CD4-positive, alpha-beta T cell treated with Interleukin-10 for 1 hour (primary cell): ENCODE data around the gene EEFSEC.

Experiments
- DNase-seq: peaks from one replicate; pipeline ENCODE4 v3.0.0-alpha.2; 2020

Gene EEFSEC

GRCh38 chr3:128376516-128376915 lies 223.2 kb downstream of the EEFSEC start:
- no peak for DNase-seq

DNA sequence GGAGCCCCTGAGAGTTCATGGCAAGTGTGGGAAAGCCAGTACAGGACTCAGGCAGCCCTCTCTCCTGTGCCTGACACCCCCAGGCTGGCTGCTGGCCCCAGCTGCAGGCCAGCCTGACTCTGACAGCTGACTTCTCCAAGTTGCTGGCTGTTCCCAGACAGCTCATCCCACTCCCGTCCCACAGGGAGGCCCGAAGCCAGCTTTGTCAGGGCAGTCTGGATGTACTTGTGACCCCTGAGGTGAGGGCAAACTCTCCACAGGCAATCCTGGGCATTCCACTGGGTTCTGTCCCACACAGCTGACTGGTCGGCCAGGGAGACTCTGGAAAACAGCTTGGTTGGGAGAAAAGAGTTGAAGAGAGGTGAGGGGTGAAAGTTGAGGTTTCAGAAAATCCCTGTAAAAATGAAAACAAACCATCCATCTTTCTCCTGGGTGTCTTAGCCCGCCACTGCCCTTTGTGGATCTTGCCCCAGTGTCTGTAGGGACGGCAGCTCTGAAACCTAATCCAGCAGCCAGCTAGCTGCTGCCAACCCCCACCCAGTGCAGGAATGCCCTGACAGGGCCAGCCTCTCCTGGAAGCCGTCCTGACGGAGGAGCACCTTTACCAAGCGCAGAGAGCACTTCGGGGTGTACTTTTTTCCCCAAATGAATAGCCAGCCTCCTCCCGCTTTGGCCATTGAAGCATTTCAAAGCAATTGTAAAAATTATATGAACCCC lies 225.5 kb downstream of the EEFSEC start:
- DNase-seq, result no peak

DNA sequence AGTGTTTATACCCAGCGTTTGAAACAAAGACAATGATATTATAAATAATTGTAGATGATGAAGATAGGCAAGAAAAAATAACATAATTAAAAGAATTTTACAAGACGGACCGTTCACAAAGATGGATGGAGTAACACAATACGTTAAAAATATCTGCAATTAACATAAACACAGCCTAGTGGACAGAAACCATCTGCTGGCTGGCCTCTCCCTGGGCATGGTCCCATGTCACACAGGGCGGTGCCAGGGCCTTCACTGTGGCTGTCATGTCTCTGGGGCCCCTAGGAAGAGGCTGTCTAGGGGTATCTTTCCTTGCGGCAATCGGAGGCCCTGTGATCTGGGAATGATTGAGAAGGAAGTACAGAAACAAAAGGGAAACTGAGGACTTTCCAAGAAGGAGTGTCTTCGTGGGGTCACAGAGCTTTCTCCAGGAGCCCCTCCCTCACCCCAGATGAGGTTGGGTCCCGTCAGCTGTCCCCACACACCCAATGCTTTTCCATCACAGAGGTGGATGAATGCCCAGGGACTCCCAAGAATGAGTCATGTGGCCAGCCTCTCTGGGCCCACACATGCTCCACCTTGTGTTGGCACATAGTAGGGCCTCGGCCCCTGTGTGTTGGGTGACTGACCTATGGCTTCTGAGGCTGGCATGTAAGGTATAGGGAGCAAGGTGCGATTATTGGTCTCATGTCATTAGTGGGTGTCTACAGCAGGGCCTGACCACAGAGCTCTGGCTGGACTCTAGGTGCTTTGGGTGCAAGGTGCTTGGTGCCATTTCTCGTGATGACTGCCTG lies 226.3 kb downstream of the EEFSEC start:
- DNase-seq, result no peak

GRCh38 chr3:128380295-128380694 lies 227.0 kb downstream of the EEFSEC start:
- DNase-seq, result no peak

DNA sequence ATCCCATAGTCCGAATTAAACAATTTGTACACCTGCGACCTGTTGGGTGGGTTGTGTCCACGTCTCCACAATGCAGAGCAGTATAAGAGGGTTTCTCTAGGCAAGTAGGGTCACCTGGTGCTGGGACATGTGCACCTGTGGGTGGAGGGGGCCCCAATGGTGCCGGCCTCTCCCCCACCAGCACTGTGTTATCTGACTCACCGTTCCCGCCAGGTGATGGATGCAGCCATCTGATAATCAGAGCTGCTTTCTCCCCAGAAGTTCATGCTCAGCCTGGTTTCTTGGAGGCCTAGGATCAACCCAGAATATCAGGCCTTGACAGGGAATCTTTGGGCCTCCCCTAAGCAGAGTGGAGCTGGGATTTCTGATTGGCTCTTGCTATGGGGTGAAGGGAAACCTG lies 227.4 kb downstream of the EEFSEC start:
- no peak for DNase-seq

DNA sequence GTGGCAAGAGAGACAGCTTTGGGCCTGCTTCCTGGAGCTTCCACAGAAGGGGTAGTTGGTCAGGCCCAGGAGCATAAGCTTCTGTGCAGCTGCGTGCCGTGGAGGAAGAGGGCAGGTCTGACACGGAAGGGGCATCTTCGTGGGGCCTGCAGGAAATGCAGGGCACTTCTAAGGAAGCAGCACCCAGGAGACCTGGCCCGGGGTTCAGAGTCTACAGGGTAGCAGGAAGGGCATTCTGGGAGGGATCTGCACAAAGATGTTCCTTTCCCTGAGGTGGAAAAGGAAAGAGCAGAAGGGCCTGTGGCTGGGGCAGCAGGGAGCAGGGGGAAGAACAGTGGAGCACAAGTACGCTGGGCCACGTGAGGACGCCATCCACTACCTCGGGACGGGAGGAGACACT lies 228.3 kb downstream of the EEFSEC start:
- DNase-seq, result no peak

DNA sequence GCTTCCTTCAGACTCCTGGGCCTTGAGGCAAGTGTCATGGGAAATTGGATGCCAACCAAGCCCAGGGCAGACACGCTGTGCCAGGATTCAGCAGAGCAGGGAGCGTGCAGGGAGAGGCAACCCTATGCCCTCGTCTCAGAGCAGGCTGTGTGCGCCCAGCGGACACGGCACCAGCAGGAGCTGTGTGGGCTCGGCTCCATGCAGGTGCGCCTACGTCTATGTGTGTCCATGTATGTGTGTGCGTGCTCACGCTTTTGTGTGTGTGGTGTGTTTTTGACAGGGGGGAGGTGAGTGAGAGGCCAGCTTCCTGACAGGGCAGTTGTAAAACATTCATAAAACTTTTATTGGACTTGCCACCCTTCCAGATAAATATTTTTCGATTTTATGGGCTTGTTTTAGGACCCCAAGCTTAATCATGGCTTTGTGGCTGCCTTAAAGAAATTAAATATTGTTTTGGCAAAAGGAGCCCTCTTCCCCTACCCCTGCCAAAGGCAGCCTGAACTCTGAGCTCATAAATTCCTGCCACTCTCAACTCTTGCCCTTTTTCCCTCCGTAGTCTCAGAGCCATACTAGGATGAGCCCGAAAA lies 229.0 kb downstream of the EEFSEC start:
- no peak for DNase-seq

DNA sequence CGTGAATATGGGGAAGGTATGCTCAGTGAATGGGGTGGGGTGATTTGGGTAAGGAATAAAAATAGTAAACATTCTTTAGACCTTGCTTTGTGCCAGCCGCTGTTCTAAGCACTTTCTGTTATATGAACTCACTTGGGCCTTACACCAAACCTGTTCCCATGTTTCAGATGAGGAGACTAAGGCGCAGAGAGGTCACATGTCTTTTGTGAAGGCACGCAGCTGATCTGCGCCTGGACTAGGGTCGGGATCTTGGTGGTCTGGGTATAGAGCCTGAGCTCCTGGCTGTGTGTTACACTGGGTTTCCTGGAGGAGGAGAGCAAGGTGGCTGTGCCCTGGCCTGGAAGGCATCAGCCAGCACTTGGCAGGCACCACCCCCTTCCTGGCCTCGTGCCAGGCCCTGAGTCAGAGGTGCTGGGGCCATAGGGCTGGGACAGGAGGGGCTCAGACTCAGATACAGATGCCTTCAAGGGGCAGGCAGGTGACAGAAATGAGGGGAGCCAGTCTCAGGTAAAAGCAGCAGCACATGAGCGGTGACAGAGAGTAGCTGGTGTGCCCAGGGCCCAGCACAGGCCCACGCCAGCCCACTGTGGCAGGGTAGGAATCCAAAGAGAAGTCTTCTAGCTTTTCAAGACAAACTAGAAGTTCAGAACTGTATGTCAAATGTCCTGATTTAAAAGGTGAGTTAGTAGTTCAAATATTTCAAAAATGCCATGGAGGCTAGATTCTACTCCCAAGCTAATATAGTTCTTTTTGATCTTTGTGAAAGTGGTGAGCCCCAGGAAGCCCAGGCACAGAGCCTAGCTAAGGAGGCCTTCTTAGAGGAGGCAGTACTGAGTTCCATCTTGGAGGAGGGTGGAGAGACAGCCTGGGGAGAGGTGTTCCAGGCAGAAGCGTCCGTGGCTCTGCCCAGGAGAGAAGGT lies 230.3 kb downstream of the EEFSEC start:
- no peak for DNase-seq

DNA sequence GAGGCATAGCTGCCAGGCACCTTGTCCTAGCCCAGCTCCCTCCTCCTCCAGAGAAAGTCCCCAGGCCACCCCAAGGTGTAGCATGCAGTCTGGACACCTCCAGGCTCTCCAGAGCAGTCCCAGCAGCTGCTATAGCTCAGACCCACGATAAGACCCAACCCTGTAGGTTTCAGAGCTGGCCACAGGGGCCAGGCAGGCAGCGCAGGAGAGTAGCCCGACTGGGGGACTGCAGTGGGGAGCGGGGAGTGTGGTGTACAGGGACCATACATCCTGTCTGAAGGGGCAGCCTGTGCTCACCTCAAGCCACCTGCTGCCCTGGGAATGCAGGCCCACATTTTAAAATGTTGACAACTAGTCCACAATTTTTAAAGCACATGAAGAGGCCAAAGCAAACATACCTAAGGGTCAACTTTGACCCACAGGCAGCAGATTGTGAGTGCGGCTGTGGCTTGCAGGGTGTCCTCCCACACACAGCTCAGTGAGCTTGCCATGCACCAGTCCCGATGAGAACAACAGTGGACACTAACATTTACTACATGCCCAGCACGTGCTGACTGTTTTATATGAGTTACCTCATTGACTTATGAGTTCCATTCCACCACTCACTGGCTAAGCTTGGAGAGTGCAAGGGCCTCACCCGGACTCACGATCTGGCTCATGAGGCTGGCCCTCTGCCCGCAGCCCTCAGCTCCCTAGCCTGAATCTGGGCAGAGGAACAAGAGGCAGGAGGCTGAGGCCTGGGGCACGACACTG lies 232.0 kb downstream of the EEFSEC start:
- no peak for DNase-seq

GRCh38 chr3:128388932-128389331 lies 235.7 kb downstream of the EEFSEC start:
- DNase-seq, result no peak

- no peak for DNase-seq
Measured at GRCh38 chr3:128390867-128391266, 237.6 kb downstream of the EEFSEC start.

GRCh38 chr3:128392021-128392420 lies 238.7 kb downstream of the EEFSEC start:
- no peak for DNase-seq

- DNase-seq, result no peak
Measured at GRCh38 chr3:128392818-128393544, 239.7 kb downstream of the EEFSEC start.

GRCh38 chr3:128394033-128394432 lies 240.8 kb downstream of the EEFSEC start:
- DNase-seq, result no peak

- no peak for DNase-seq
Measured at GRCh38 chr3:128395046-128395445, 241.8 kb downstream of the EEFSEC start.

GRCh38 chr3:128395500-128396162 lies 242.3 kb downstream of the EEFSEC start:
- DNase-seq, result no peak

- DNase-seq, result no peak
Measured at GRCh38 chr3:128397484-128397883, 244.2 kb downstream of the EEFSEC start.

- DNase-seq, result no peak
Measured at GRCh38 chr3:128398586-128398985, 245.3 kb downstream of the EEFSEC start.

DNA sequence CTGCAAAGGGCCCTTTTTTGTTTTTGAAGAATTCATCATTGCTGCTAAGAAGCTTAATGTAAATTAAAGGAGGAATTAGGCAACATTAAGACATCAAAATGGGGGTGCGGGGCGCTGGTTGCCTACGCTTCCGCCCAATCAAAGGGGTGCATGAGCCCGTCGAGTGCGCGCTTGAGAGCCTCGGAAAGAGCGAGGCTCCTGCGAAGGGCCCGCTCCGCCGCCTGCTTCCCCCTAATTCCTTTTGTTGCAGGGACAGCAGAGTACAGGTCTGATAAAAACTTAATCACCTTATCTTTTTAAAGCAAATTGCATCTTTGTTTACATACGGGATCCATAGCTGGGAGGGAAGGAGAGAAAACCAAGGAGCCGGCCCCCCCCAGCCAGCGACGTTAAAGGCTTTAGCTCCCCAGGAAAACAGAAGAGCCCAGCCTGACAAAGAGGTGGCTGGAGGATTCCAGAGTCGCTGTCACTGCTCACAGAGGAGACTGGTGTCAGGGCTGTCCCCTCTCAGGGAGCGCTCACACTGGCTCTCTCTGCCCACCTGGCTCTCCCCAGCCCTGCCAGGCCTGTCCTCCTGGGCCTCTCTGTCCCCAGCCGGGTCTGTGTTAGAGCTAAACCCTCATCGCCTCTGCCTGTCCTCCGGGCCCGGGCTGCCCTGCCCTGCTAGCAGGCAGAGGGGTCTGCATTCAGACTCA lies 246.1 kb downstream of the EEFSEC start:
- no peak for DNase-seq

DNA sequence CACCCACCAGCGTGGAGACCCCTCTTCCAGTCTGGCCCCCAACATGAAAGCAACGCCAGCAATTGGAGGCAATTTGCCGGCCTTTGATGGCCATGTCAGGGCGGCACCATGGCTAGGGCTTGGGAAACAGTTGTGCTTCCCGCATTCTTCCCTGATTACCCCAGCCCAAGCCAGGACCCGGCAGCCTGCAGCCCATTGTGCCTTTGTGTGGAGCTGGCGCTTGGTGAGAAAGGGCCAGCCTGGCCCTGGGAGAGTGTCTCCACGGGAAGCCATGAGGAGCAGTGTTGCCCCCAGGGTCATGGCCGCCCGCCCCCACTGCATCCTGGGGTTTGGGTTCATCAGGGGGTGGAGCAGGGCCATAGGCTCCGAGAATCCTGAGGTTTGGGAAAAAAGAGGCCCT lies 247.4 kb downstream of the EEFSEC start:
- no peak for DNase-seq
